GM21360 (cell line): ENCODE measurements around the gene DNAH3.

Source experiments
- ATAC-seq: cut with Tn5 transposase; IDR thresholded peaks from one replicate; pipeline ENCODE4 v1.9.1; 2021; ENCODE audit warnings: mild to moderate bottlenecking, moderate library complexity; ENCODE audit not compliant: unreplicated experiment

DNAH3 gene

GRCh38 chr16:20889625-20890275 lies 260.9 kb downstream of the DNAH3 start:
- ATAC-seq = no peak

GRCh38 chr16:20887207-20887606 lies 263.4 kb downstream of the DNAH3 start:
- ATAC-seq = no peak

- no peak for ATAC-seq
These were observed 264.3 kb downstream of the DNAH3 start for GRCh38 chr16:20886320-20886719.

GRCh38 chr16:20884240-20884556 lies 266.4 kb downstream of the DNAH3 start:
- no peak for ATAC-seq

- ATAC-seq = no peak
These were observed 266.9 kb downstream of the DNAH3 start for GRCh38 chr16:20883554-20884239.
